ENCODE results near the gene LAMC1.

LAMC1 gene

GRCh38 chr1:183087001-183087400 lies 63.8 kb downstream of the LAMC1 start:
- TF ChIP-seq POLR2AphosphoS5 (IDR thresholded peaks at IDR 0.05; ENCODE audit: low read depth, low read length) = no peak
- no peak for TF ChIP-seq TAF1 (IDR thresholded peaks at IDR 0.05; ENCODE audit: borderline replicate concordance, low read depth, low read length)
- TF ChIP-seq POLR2A (IDR thresholded peaks at IDR 0.05; ENCODE audit: low read depth, low read length) = no peak
- DNase-seq (ENCODE audit: insufficient read length) = no peak
- no peak for FAIRE-seq

- no peak for TF ChIP-seq TAF1 (IDR thresholded peaks at IDR 0.05; ENCODE audit: borderline replicate concordance, low read depth, low read length)
- no peak for TF ChIP-seq POLR2AphosphoS5 (IDR thresholded peaks at IDR 0.05; ENCODE audit: low read depth, low read length)
- TF ChIP-seq POLR2A (IDR thresholded peaks at IDR 0.05; ENCODE audit: low read depth, low read length) = no peak
- no peak for DNase-seq (ENCODE audit: insufficient read length)
- FAIRE-seq = no peak
Observed at GRCh38 chr1:183089025-183089639, 65.9 kb downstream of the LAMC1 start.

- FAIRE-seq (no peak), DNase-seq (ENCODE audit: insufficient read length) (no peak)
- TF ChIP-seq POLR2AphosphoS5 (IDR thresholded peaks at IDR 0.05; ENCODE audit: low read depth, low read length) = no peak
- no peak for TF ChIP-seq POLR2A (IDR thresholded peaks at IDR 0.05; ENCODE audit: low read depth, low read length)
- no peak for TF ChIP-seq TAF1 (IDR thresholded peaks at IDR 0.05; ENCODE audit: borderline replicate concordance, low read depth, low read length)
Observed at GRCh38 chr1:183090391-183091006, 67.3 kb downstream of the LAMC1 start.

GRCh38 chr1:183091181-183091580 lies 68.0 kb downstream of the LAMC1 start:
- no peak for DNase-seq (ENCODE audit: insufficient read length)
- TF ChIP-seq POLR2A (IDR thresholded peaks at IDR 0.05; ENCODE audit: low read depth, low read length) = no peak
- TF ChIP-seq POLR2AphosphoS5 (IDR thresholded peaks at IDR 0.05; ENCODE audit: low read depth, low read length) = no peak
- TF ChIP-seq TAF1 (IDR thresholded peaks at IDR 0.05; ENCODE audit: borderline replicate concordance, low read depth, low read length) = no peak
- no peak for FAIRE-seq

- DNase-seq (ENCODE audit: insufficient read length) (no peak), FAIRE-seq (no peak)
- TF ChIP-seq POLR2A (IDR thresholded peaks at IDR 0.05; ENCODE audit: low read depth, low read length) (no peak), TAF1 (IDR thresholded peaks at IDR 0.05; ENCODE audit: borderline replicate concordance, low read depth, low read length) (no peak), POLR2AphosphoS5 (IDR thresholded peaks at IDR 0.05; ENCODE audit: low read depth, low read length) (no peak)
Observed at GRCh38 chr1:183092350-183092749, 69.1 kb downstream of the LAMC1 start.

GRCh38 chr1:183093066-183093668 lies 69.9 kb downstream of the LAMC1 start:
- no peak for DNase-seq (ENCODE audit: insufficient read length)
- no peak for TF ChIP-seq POLR2A (IDR thresholded peaks at IDR 0.05; ENCODE audit: low read depth, low read length)
- TF ChIP-seq TAF1 (IDR thresholded peaks at IDR 0.05; ENCODE audit: borderline replicate concordance, low read depth, low read length) = no peak
- no peak for TF ChIP-seq POLR2AphosphoS5 (IDR thresholded peaks at IDR 0.05; ENCODE audit: low read depth, low read length)
- no peak for FAIRE-seq

GRCh38 chr1:183093786-183094298 lies 70.6 kb downstream of the LAMC1 start:
- no peak for FAIRE-seq
- TF ChIP-seq POLR2A (IDR thresholded peaks at IDR 0.05; ENCODE audit: low read depth, low read length) (no peak), POLR2AphosphoS5 (IDR thresholded peaks at IDR 0.05; ENCODE audit: low read depth, low read length) (no peak), TAF1 (IDR thresholded peaks at IDR 0.05; ENCODE audit: borderline replicate concordance, low read depth, low read length) (no peak)
- no peak for DNase-seq (ENCODE audit: insufficient read length)

- no peak for TF ChIP-seq POLR2AphosphoS5 (IDR thresholded peaks at IDR 0.05; ENCODE audit: low read depth, low read length)
- TF ChIP-seq POLR2A (IDR thresholded peaks at IDR 0.05; ENCODE audit: low read depth, low read length) = no peak
- TF ChIP-seq TAF1 (IDR thresholded peaks at IDR 0.05; ENCODE audit: borderline replicate concordance, low read depth, low read length) = no peak
- no peak for DNase-seq (ENCODE audit: insufficient read length)
- no peak for FAIRE-seq
Observed at GRCh38 chr1:183094351-183094750, 71.1 kb downstream of the LAMC1 start.

- FAIRE-seq (no peak), DNase-seq (ENCODE audit: insufficient read length) (no peak)
- no peak for TF ChIP-seq TAF1 (IDR thresholded peaks at IDR 0.05; ENCODE audit: borderline replicate concordance, low read depth, low read length)
- TF ChIP-seq POLR2AphosphoS5 (IDR thresholded peaks at IDR 0.05; ENCODE audit: low read depth, low read length) = no peak
- no peak for TF ChIP-seq POLR2A (IDR thresholded peaks at IDR 0.05; ENCODE audit: low read depth, low read length)
Observed at GRCh38 chr1:183096351-183096750, 73.1 kb downstream of the LAMC1 start.

GRCh38 chr1:183096894-183097293 lies 73.7 kb downstream of the LAMC1 start:
- FAIRE-seq (no peak), DNase-seq (ENCODE audit: insufficient read length) (no peak)
- TF ChIP-seq POLR2A (IDR thresholded peaks at IDR 0.05; ENCODE audit: low read depth, low read length) (no peak), POLR2AphosphoS5 (IDR thresholded peaks at IDR 0.05; ENCODE audit: low read depth, low read length) (no peak)

GRCh38 chr1:183097438-183098051 lies 74.3 kb downstream of the LAMC1 start:
- TF ChIP-seq POLR2AphosphoS5 (IDR thresholded peaks at IDR 0.05; ENCODE audit: low read depth, low read length) (no peak), TAF1 (IDR thresholded peaks at IDR 0.05; ENCODE audit: borderline replicate concordance, low read depth, low read length) (no peak)
- no peak for FAIRE-seq
- DNase-seq (ENCODE audit: insufficient read length) = no peak

Measured in GM12892 (cell line).